PC-3 (cell line): ENCODE results near the gene ST6GALNAC2.

Experiments
- EZH2phosphoT487 ChIP-seq: fragments of 300-600 bp; sonication (generic); IDR thresholded peaks from 2 replicates; pipeline ENCODE4 v1.6.1; 2018; ENCODE audit warnings: mild to moderate bottlenecking, antibody characterized with exemption, low read length, borderline replicate concordance
- TF ChIP-seq, protein P1 (sequence below): fragments of 300-600 bp; sonication (generic); conservative IDR thresholded peaks from 2 replicates; pipeline ENCODE4 v1.5.1; 2017; ENCODE audit warnings: antibody characterized with exemption, low read depth, mild to moderate bottlenecking, low read length

GRCh38 chr17:76633628-76634328 lies 48.1 kb upstream of the ST6GALNAC2 start:
- no peak for TF ChIP-seq EZH2phosphoT487
- TF ChIP-seq, protein P1, sequence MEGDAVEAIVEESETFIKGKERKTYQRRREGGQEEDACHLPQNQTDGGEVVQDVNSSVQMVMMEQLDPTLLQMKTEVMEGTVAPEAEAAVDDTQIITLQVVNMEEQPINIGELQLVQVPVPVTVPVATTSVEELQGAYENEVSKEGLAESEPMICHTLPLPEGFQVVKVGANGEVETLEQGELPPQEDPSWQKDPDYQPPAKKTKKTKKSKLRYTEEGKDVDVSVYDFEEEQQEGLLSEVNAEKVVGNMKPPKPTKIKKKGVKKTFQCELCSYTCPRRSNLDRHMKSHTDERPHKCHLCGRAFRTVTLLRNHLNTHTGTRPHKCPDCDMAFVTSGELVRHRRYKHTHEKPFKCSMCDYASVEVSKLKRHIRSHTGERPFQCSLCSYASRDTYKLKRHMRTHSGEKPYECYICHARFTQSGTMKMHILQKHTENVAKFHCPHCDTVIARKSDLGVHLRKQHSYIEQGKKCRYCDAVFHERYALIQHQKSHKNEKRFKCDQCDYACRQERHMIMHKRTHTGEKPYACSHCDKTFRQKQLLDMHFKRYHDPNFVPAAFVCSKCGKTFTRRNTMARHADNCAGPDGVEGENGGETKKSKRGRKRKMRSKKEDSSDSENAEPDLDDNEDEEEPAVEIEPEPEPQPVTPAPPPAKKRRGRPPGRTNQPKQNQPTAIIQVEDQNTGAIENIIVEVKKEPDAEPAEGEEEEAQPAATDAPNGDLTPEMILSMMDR, result no peak
